Measurements from ENCODE around the gene TEX22. TPM values are rescaled to one million over a fixed set of nuclear protein-coding genes. Genes with fewer than 3 reads are reported as not detected.

The TEX22 gene
- total RNA-seq, 1 experiment from 2014 or later, result 0.29 TPM

DNA sequence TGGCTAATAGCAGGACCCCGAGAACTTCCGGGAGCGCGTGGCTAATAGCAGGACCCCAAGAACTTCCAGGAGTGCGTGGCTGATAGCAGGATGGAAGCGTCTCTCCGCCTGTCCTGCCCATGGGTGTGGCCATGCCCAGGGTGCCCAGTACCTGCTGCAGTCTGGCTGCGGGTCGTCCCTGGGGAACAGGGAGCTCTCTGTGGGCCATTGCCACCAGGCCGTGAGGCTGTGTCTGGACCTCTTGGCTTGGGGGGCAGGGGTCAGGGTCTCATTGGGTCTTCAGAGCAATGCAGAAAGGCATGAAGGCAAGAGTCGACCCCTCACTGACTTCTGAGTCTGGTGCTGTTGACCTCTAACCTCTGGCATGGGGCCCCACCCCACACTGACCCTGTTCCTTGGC is 48.3 kb upstream of the TEX22 start:
- intact Hi-C loops (cut with micrococcal nuclease), result no loop called here
- no TSS peak for BruUV-seq (replicated peaks)
- CTCF ChIA-PET, result no interaction called here

DNA sequence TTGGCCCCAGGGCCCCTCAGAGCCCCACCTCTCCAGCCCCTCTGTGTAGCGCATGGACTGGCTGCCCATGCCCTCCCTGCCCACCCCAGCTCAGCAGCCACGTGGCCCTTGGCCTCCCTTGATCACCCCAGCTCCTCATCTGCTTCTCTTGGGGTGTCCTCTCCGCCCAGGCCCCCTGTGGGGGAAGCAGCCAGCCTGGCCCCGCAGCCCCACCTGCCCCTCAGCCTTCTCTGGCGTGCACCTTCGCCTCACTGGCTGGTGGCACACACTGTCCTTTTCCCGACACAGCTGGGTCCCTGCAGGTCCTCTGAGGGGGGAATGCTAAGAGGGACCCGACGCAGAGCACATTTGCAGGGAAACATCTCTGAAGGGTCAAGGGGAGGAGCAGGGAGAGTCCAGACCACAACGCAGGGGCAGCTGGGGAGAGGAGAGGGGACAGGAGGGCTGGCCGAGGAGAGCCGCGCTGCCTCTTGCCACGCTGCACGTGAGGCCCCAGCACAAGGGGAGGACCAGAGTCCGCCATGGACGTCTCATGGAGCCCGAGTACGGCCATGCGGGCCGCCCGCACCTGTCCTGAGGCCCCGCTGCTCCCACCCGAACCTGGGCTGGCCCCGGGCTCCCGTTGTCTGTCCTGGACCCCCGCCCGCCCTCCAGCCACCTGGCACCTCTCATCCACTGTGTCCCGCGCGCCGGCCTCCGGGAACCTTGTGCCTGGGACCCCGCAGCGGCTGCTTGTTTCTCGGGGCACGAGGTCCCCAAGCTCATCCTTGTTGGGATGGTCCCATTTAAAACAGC is 47.7 kb upstream of the TEX22 start:
- Histone ChIP-seq H3K4me1 (ENCODE audit: insufficient read depth, low read length) (no peaks in the 10 kb centered on the region), H3F3A (ENCODE audit: low read length, unreplicated experiment) (no peaks in the 10 kb centered on the region), H3K27me3 (ENCODE audit: low read length) (no peaks in the 10 kb centered on the region), H4K20me1 (ENCODE audit: low read length) (no peaks in the 10 kb centered on the region), H3K27ac (ENCODE audit: low read length) (no peak overlapping the region), H3K9me2 (replicated peaks; ENCODE audit: low read length) (no peaks in the 10 kb centered on the region), H2AFZ (ENCODE audit: low read length) (no peak overlapping the region), H3K9ac (ENCODE audit: low read length) (no peak overlapping the region), H3K4me2 (ENCODE audit: low read length) (no peak overlapping the region), H3K36me3 (ENCODE audit: low read depth, low read length) (no peaks in the 10 kb centered on the region), H3K4me3 (ENCODE audit: low read length) (no peak overlapping the region), H3K79me2 (ENCODE audit: low read length) (no peaks in the 10 kb centered on the region), H3K9me3 (ENCODE audit: low read length) (no peaks in the 10 kb centered on the region)
- TF ChIP-seq EZH2 (IDR thresholded peaks at IDR 0.05; ENCODE audit: low read length, unreplicated experiment) (no peak), EZH2phosphoT487 (IDR thresholded peaks at IDR 0.05; ENCODE audit: borderline replicate concordance, low read length) (no peak)
- TF ChIP-seq, protein P1, sequence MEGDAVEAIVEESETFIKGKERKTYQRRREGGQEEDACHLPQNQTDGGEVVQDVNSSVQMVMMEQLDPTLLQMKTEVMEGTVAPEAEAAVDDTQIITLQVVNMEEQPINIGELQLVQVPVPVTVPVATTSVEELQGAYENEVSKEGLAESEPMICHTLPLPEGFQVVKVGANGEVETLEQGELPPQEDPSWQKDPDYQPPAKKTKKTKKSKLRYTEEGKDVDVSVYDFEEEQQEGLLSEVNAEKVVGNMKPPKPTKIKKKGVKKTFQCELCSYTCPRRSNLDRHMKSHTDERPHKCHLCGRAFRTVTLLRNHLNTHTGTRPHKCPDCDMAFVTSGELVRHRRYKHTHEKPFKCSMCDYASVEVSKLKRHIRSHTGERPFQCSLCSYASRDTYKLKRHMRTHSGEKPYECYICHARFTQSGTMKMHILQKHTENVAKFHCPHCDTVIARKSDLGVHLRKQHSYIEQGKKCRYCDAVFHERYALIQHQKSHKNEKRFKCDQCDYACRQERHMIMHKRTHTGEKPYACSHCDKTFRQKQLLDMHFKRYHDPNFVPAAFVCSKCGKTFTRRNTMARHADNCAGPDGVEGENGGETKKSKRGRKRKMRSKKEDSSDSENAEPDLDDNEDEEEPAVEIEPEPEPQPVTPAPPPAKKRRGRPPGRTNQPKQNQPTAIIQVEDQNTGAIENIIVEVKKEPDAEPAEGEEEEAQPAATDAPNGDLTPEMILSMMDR (conservative IDR thresholded peaks at IDR 0.05; ENCODE audit: low read depth, low read length), result no peak
- CTCF ChIA-PET, result interaction anchor here (2.0 kb wide), 2 partner anchors 49 to 147 kb away, joined by 8 to 14 read pairs; partner anchors contain the start of gene BRF1
- BruUV-seq (replicated peaks), result no TSS peak
- POLR2A ChIA-PET (ENCODE audit: unreplicated experiment), result no interaction called here
- DNase-seq (no peak), ATAC-seq (no peak)
- intact Hi-C loops (cut with micrococcal nuclease), result no loop called here

More for the DNA sequence above, 48.3 kb upstream of the TEX22 start:
- Histone ChIP-seq H2AFZ (ENCODE audit: low read length) (no peak overlapping the region), H4K20me1 (ENCODE audit: low read length) (no peaks in the 10 kb centered on the region), H3K79me2 (ENCODE audit: low read length) (no peaks in the 10 kb centered on the region), H3K4me2 (ENCODE audit: low read length) (no peak overlapping the region), H3K9me3 (ENCODE audit: low read length) (no peaks in the 10 kb centered on the region), H3F3A (ENCODE audit: low read length, unreplicated experiment) (no peaks in the 10 kb centered on the region), H3K27me3 (ENCODE audit: low read length) (no peaks in the 10 kb centered on the region), H3K4me3 (ENCODE audit: low read length) (no peak overlapping the region), H3K27ac (ENCODE audit: low read length) (no peak overlapping the region), H3K4me1 (ENCODE audit: insufficient read depth, low read length) (no peaks in the 10 kb centered on the region), H3K9me2 (replicated peaks; ENCODE audit: low read length) (no peaks in the 10 kb centered on the region), H3K36me3 (ENCODE audit: low read depth, low read length) (no peaks in the 10 kb centered on the region), H3K9ac (ENCODE audit: low read length) (no peak overlapping the region)
- ATAC-seq (no peak), DNase-seq (no peak)
- POLR2A ChIA-PET (ENCODE audit: unreplicated experiment), result no interaction called here
- TF ChIP-seq EZH2phosphoT487 (IDR thresholded peaks at IDR 0.05; ENCODE audit: borderline replicate concordance, low read length) (no peak), EZH2 (IDR thresholded peaks at IDR 0.05; ENCODE audit: low read length, unreplicated experiment) (no peak)
- TF ChIP-seq, protein P1 (conservative IDR thresholded peaks at IDR 0.05; ENCODE audit: low read depth, low read length), result no peak

- H4K20me1 ChIP-seq (ENCODE audit: low read length), result no peaks in the 10 kb centered on the region
- TF ChIP-seq EZH2 (IDR thresholded peaks at IDR 0.05; ENCODE audit: low read length, unreplicated experiment) (no peak), EZH2phosphoT487 (IDR thresholded peaks at IDR 0.05; ENCODE audit: borderline replicate concordance, low read length) (no peak)
- TF ChIP-seq, protein P1 (conservative IDR thresholded peaks at IDR 0.05; ENCODE audit: low read depth, low read length), result no peak
- no peaks in the 10 kb centered on the region for H3K36me3 ChIP-seq (ENCODE audit: low read depth, low read length)
- intact Hi-C loops (cut with micrococcal nuclease), result no loop called here
- no peaks in the 10 kb centered on the region for H3K27me3 ChIP-seq (ENCODE audit: low read length)
- H3K79me2 ChIP-seq (ENCODE audit: low read length), result no peaks in the 10 kb centered on the region
- no peaks in the 10 kb centered on the region for H3K4me1 ChIP-seq (ENCODE audit: insufficient read depth, low read length)
- no peaks in the 10 kb centered on the region for H3F3A ChIP-seq (ENCODE audit: low read length, unreplicated experiment)
- ATAC-seq, result no peak
- POLR2A ChIA-PET (ENCODE audit: unreplicated experiment), result no interaction called here
- no peak overlapping the region for H3K4me2 ChIP-seq (ENCODE audit: low read length)
- DNase-seq, result no peak
- H2AFZ ChIP-seq (ENCODE audit: low read length), result no peak overlapping the region
- H3K27ac ChIP-seq (ENCODE audit: low read length), result no peak overlapping the region
- no TSS peak for BruUV-seq (replicated peaks)
- H3K9ac ChIP-seq (ENCODE audit: low read length), result no peak overlapping the region
- H3K9me3 ChIP-seq (ENCODE audit: low read length), result no peaks in the 10 kb centered on the region
- H3K9me2 ChIP-seq (replicated peaks; ENCODE audit: low read length), result no peaks in the 10 kb centered on the region
- no peak overlapping the region for H3K4me3 ChIP-seq (ENCODE audit: low read length)
- CTCF ChIA-PET, result interaction anchor here (2.0 kb wide), 2 partner anchors 50 to 148 kb away, joined by 8 to 14 read pairs; partner anchors contain the start of gene BRF1
Measured at GRCh38 chr14:105351410-105351809, 46.9 kb upstream of the TEX22 start.
